ENCODE data around the gene OR4D11.
"Not testable (repeated sequence)": the region's sequence is repeated elsewhere in the genome, so short reads cannot be mapped to it uniquely, and the experiment has no call there.

The OR4D11 gene

DNA sequence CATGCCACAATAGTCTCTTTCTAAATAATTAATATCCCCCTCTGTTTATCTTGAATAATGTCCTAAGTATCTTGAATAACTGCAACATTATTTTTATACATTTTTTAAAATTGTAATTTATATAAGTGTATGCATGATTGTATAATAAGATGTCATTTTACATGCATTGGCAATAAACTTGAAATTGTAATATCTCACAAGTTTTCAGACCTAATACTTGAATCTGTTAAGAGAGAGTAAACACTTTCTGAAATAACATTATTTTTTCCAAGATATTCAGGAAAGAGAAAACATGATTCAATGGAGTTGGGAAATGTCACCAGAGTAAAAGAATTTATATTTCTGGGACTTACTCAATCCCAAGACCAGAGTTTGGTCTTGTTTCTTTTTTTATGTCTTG is at the start of gene OR4D11:
OR4D11 (plus strand) TSS at position 301 of the 400 bp plus-strand sequence; CDS start at position 301, 0 bp downstream.
- DNase-seq, result no peak

- DNase-seq, result no peak
These were observed 46.7 kb upstream of the OR4D11 start, which contains the start of gene OR4D6 for GRCh38 chr11:59456661-59457060. OR4D6 (plus strand) TSS chr11:59456961; CDS start chr11:59456961, 0 bp downstream.

DNA sequence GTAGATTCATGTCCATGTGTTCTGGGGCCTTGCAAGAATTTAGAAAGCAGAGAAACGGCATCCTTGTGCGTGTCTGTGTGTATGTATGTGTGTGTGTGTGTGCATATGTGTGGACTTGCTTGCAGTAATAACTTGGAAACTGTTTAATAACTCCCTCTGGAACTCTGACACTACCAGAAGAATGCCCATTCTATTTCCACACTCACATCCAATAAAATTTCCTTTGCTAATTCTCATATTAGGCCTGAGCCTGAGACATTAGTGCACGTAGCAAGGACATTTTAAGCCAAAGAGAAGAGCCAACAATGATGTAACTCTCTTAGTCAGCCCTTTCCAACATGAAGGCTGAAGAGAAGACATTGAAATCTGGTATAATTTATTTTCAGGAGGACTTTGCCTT is 43.5 kb upstream of the OR4D11 start:
- no peak for DNase-seq

DNA sequence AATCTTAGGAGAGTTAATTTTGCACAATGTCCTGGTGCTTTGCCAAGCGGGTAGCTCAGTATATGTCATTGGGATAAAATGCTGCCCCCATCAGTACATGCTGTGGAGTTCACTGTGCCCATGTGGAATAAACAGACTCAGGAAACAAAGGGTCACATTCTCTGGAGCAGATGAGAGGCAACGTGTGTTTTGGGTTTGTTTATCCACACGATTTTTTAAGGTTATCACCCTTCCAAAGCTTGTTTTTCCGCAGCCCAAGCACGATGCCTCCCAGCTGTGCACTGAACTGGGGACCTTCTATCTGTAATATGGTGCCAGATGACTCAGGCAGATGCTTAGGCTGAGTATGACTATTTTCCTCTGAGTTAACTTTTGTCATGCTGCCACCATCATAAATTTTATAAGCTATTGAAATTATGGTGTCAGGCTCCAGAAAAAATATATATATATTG is 40.2 kb upstream of the OR4D11 start:
- DNase-seq, result no peak

GRCh38 chr11:59473015-59473414 is 30.4 kb upstream of the OR4D11 start, which contains the start of gene OR4D10:
OR4D10 (plus strand) TSS chr11:59473315; CDS start chr11:59477430, 4,115 bp downstream.
- no peak for DNase-seq

GRCh38 chr11:59475176-59475575 is 28.2 kb upstream of the OR4D11 start:
- DNase-seq, result no peak

DNA sequence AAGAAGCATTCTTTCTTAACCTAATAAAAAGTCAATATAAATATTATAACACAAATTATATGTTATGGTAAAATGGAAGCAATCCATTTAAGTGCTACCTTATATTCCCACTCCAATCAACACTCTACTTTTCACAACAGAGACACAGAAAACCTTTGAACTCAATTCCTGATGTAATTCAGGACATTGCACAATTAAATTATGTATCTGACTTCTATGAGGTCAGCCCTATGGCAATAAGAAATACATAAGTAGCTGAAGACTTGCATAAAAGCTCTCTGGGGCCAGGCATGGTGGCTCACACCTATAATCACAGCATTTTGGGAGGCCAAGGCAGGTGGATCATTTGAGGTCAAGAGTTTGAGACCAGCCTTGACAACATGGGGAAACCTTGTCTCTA is 23.5 kb upstream of the OR4D11 start:
- no peak for DNase-seq

DNA sequence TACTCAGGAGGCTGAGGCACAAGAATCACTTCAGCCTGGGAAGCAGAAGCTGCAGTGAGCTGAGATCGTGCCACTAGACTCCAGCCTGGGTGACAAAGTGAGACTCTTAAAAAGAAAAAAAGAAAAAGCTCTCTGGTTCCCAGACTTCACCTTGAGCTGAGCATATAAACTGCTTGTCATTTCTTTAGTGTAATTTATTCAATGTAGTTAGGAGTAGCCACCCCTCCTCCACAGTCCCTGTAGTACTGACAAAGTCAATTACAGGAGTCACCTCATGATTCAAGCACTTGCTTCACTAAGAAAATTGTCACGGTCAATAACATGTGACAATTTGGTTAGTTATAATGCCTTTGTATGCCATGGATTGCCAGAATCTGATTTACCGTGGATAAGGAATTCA is 23.0 kb upstream of the OR4D11 start:
- DNase-seq, result no peak

DNA sequence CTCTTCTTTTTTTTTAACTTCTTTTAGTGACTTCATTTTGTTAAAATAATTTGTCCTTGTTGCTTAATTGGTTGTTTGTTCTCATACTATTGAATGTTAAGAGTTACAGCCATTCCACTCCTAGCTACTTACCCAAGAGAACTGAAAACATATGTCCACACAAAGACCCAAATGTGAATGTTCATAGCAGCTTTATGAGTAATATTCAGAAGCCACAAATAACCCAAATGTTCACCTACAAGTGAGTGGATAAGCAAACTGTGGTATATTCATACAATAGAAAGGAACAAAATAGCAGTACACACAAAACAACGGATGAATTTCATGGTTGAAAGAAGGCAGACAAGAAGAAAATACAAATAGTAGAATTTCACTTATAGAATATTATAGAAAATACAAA is 1.4 kb upstream of the OR4D11 start:
- DNase-seq, result no peak

GRCh38 chr11:59510941-59511589 is 7.7 kb downstream of the OR4D11 start, which contains the start of gene OR4D9:
OR4D9 (plus strand) TSS chr11:59511539; CDS start chr11:59514913, 3,374 bp downstream.
- no peak for DNase-seq

DNA sequence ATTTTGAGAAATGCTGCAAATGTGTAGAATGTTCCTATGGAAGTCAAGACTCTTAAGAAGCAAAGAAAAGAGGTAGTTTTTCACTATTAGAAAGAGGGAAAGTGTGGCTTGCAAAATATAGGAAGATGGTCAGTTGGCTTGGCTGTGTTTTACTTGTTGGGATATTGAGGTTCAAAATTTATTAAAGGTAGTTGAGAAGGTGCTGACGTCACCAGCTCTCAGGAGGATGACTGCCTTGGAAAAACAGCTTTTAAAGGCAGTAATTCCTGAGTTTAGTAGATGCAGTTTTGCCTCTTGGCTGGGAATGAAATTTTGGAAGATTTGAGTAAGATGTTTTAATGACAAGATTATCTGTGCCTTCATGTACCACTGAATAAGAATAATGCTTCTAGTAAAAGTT is 8.3 kb downstream of the OR4D11 start:
- no peak for DNase-seq

DNA sequence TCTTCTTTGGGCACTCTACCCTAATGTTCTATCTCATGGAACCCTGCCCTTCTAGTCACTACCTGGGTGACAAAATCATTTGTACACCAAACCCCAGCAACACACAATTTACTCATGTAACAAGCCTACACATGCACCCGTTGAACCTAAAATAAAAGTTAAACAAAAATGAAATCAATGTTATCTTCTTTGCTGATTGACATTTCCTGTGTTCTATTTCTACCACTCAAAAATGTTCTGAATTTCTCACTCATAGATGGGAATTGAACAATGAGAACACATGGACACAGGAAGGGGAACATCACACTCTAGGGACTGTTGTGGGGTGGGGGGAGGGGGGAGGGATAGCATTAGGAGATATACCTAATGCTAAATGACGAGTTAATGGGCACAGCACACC is 16.8 kb downstream of the OR4D11 start:
- DNase-seq, result not testable (repeated sequence)

DNA sequence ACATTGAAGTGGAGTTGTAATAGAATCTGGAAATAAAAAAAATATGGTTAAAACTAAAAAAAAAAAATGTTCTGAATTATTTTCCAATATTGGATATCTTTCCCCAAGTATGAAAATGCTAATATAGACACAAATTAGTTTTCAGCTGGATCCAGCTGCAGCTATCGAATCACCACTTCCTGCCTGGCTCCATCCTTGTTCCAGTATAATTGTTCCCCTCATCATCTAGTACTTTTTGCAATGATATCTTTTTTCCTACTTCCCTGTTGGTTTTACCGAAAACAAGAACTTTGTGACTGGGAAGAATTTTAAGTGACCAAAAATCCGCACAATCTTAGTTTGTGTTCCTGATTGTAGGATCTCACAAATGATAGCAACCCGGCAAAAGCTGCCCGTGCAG is 17.4 kb downstream of the OR4D11 start:
- no peak for DNase-seq

- DNase-seq, result no peak
These were observed 20.2 kb downstream of the OR4D11 start for GRCh38 chr11:59523541-59523940.

DNA sequence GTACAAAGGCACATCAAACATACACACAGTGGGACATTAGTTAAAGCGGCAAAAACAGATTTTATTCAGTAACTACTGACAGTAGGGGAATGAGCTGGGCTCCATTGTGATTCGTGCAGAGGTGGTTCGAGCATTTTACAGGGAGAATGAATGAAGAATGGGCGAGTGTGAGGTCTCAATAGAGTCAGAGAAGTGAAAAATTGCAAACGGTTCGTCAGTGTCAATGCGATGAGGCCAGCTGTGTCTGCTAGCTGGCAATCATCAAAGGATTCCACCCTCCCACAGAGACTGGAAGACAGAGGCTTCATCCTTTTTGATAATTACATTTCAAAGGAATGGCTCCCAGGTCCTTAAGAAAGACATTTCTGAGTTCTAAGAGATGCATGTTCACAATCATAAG is 25.3 kb downstream of the OR4D11 start:
- DNase-seq, result no peak

GRCh38 chr11:59532620-59533019 is 29.2 kb downstream of the OR4D11 start:
- DNase-seq, result no peak

DNA sequence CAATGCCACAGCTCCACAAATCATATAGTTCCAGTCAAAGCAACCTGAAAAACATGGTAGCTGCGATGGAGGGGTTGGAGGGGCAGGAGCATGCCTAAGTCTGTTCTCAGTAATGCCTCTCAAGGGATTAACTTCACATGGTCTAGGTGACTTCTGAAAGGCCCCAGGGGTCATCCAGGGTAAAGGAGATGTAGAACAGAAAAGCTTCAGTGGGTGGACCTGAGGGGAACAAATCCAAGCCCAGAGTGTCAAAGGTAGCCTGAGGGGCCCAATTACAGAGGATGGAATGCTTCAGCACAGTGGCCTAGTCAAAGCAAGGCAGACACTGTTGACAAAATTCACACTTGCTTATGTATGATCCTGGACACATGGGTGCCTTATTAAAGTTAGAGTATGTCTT is 31.3 kb downstream of the OR4D11 start:
- DNase-seq, result no peak

GRCh38 chr11:59542142-59542810 is 38.9 kb downstream of the OR4D11 start:
- no peak for DNase-seq

- not testable (repeated sequence) for DNase-seq
These were observed 40.3 kb downstream of the OR4D11 start for GRCh38 chr11:59543713-59544112.

GRCh38 chr11:59544869-59545178 is 41.4 kb downstream of the OR4D11 start:
- no peak for DNase-seq

DNA sequence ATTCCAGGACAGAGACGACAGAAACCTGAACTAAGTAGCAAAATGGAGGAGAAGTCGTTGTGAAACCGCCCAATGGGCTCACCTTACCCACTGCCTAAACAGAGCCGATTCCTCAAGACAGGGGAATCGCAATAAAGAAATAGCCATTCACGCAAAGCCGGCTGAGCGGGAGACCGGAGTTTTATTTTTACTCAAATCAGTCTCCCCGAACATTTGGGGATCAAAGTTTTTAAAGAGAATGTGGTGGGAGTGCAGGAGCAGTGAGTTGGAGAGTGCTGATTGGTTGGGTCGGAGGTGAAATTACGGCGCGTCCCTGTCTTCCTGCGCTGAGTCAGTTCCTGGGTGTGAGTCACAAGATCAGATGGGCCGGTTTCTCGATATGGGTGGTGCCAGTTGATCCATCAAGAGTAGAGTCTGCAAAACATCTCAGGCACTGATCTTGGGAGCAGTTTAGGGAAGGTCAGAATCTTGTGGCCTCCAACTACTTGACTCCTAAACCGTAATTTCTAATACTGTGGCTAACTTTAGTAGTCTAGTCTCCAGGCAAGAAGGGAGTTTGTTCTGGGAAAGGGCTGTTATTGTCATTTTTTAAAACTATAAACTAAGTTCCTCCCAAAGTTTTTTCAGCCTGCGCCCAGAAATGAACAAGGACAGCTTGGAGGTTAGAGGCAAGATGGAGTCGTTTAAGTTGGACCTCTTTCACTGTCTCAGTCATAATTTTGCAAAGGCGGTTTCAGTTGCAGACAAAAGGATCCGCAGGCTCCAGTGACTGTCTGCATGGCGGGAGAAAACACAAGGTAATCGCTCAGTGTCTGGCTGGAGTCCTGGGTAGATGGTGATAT is 42.0 kb downstream of the OR4D11 start:
- DNase-seq, result no peak

GRCh38 chr11:59547605-59548308 is 44.4 kb downstream of the OR4D11 start:
- DNase-seq, result not testable (repeated sequence)

DNA sequence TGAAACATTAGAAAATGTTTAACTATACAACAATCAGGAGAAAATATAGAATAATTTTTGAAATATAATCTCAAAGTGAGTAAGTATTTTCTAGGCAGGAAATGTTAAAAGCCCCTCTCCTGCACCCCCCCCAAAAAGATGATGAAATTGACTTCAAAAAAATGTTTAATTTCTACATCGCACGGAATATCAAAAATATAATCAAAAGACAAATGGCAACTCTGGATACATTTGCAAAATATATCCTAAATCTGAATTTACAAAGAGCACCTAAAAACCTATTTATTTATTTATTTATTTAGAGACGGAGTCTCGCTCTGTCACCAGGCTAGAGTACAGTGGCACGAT is 44.9 kb downstream of the OR4D11 start:
- DNase-seq, result no peak

All from NCI-H146 (cell line).